ENCODE measurements around the gene CKAP5. TPM values are rescaled to one million over a fixed set of nuclear protein-coding genes. Genes with fewer than 3 reads are reported as not detected.
"Not testable (repeated sequence)": the region's sequence is repeated elsewhere in the genome, so short reads cannot be mapped to it uniquely, and the experiment has no call there.

CKAP5 gene
- total RNA-seq, 2 donors from 2014 or later = 33.7 to 39.8 TPM

DNA sequence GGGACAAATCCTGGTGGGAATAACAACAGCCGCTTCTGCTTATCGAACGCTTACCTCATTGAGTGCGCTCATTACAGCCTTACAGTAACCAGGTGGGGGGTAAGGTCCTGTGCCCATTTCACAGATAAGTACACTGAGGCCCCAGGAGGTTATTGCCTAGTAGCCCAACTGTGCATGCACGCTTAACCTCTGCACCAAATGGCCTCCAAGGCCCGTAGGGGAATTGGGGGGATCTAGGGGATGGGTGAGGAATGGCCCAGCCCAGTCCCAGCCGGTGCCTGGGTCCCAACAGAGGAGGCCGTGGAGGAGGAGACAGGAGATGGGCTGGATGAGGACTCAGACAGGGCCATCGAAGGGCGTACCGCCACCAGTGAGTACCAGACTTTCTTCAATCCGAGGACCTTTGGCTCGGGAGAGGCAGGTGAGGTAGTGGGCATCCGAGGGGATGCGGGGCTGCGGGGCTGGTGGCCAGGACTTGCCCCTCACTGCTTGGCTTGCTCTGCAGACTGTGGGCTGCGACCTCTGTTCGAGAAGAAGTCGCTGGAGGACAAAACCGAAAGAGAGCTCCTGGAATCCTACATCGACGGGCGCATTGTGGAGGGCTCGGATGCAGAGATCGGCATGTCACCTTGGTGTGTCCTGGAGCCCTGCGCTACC lies 119.7 kb downstream of the CKAP5 start:
- no peaks in the 10 kb centered on the region for H3K9me3 ChIP-seq (ENCODE audit: control insufficient read depth, low read length, poor library complexity, severe bottlenecking)
- Mint-ChIP-seq H3K36me3 (ENCODE audit: low read depth) (no peaks in the 10 kb centered on the region), H3K4me3 (no peak overlapping the region), H3K4me1 (peaks cover 2% of the 10 kb centered on the region), H3K27ac (no peak overlapping the region), H3K27me3 (no peaks in the 10 kb centered on the region)
- DNase-seq = no peak
- ATAC-seq = no peak

DNA sequence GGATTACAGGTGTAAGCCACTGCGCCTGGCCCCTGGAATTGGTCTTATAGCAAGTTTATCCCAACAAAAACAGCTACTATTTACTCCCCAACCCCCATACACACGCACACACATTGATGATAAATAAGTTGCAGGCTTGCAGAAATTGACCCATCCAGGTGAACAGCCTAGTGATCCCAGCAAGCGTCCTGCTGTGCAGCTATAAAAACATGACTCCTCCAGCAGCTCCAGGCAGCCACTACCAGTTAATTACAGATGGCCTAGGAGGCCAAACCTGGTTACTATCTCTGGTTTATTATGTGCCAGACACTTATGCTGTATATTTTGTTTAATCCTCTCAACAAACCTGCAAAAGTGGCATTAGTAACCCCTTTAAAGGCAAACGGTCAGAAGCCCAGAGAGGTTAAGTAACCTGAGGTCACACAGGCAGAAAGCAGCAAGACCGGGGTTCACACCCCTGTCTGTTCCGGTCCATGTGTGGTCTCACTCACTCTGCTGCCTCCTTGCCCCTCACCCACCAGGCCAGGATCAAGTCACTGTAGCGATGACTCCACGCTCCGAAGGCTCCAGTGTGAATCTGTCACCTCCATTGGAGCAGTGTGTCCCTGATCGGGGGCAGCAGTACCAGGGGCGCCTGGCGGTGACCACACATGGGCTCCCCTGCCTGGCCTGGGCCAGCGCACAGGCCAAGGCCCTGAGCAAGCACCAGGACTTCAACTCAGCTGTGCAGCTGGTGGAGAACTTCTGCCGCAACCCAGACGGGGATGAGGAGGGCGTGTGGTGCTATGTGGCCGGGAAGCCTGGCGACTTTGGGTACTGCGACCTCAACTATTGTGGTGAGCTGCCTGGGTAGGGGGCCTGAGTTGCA lies 120.5 kb downstream of the CKAP5 start:
- Mint-ChIP-seq H3K4me3 (no peak overlapping the region), H3K4me1 (peaks cover 2% of the 10 kb centered on the region), H3K27me3 (no peaks in the 10 kb centered on the region), H3K36me3 (ENCODE audit: low read depth) (no peaks in the 10 kb centered on the region), H3K27ac (no peak overlapping the region)
- no peak for DNase-seq
- ATAC-seq = no peak
- no peaks in the 10 kb centered on the region for H3K9me3 ChIP-seq (ENCODE audit: control insufficient read depth, low read length, poor library complexity, severe bottlenecking)

DNA sequence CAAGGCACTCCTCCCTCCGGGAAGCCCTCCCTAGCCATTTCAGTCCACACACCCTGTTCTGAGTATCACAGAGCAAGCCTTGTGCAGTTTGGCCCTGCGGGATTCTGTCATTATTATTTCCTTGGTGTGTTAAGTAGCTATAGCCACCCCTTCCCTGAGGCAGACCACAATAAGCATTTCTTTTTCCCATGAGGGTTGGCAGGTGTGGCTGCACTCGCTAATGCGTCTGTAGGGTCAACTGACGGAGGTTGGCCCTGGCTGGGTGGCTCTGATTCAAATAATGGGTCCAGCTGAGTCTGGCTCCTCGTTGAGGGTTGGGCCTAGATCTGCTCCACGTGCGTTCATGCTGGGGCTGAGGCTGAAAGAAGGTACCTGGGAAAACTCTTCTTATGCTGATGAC lies 122.0 kb downstream of the CKAP5 start:
- Mint-ChIP-seq H3K4me1 (no peaks in the 10 kb centered on the region), H3K4me3 (no peak overlapping the region), H3K27ac (no peak overlapping the region), H3K36me3 (ENCODE audit: low read depth) (no peaks in the 10 kb centered on the region), H3K27me3 (no peaks in the 10 kb centered on the region)
- H3K9me3 ChIP-seq (ENCODE audit: control insufficient read depth, low read length, poor library complexity, severe bottlenecking) = no peaks in the 10 kb centered on the region
- ATAC-seq = no peak
- no peak for DNase-seq

DNA sequence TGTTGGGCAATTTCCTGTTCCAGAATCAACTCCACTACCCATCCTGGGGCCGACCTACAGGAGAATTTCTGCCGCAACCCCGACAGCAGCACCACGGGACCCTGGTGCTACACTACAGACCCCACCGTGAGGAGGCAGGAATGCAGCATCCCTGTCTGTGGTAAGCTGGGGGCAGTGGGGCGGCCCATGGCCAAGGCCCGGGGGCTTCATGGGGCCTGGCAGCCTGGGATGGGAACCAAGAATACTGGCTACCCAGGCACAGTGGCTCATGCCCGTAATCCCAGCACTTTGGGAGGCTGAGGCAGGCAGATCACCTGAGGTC lies 122.8 kb downstream of the CKAP5 start:
- no peaks in the 10 kb centered on the region for H3K9me3 ChIP-seq (ENCODE audit: control insufficient read depth, low read length, poor library complexity, severe bottlenecking)
- Mint-ChIP-seq H3K27ac (no peak overlapping the region), H3K4me1 (peaks cover 3% of the 10 kb centered on the region), H3K36me3 (ENCODE audit: low read depth) (no peaks in the 10 kb centered on the region), H3K4me3 (no peak overlapping the region), H3K27me3 (no peaks in the 10 kb centered on the region)
- ATAC-seq (no peak), DNase-seq (no peak)

DNA sequence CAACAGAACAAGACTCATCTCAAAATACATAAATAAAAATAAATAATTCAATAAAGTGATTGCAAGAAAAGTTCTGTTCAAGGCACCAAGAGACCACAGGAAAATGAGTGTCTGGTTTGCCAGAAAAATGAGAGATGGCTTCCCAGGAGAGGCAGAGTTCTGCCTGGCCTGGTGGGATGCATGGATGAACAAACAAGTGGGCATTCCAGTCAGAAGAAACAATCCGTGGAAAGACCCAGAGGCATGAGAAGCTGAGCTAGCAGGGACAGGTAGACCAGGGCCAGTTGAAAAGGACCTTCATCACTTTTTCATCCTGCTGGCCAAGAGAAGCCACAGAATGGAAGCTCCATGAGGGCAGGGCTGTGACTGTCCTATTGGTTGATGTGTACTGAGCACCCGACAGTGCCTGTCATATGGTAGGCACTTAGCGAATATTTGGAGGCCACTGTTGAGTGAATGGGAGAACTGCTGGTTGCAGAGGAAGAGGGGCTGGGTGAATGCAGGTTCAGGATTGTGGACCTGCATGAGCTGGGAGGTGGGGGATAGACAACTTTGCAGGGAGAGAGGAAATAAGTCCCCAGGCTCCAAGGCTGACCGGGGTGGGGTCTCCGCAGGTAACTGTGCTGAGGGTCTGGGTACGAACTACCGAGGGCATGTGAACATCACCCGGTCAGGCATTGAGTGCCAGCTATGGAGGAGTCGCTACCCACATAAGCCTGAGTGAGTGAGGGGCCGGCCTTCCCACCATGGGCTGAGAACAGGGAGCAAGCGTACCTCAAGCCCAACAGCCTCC lies 123.3 kb downstream of the CKAP5 start:
- H3K36me3 Mint-ChIP-seq (ENCODE audit: low read depth) = no peaks in the 10 kb centered on the region
- H3K27me3 Mint-ChIP-seq = no peaks in the 10 kb centered on the region
- H3K4me1 Mint-ChIP-seq = peaks cover 5% of the 10 kb centered on the region
- DNase-seq (no peak), ATAC-seq (no peak)
- no peaks in the 10 kb centered on the region for H3K9me3 ChIP-seq (ENCODE audit: control insufficient read depth, low read length, poor library complexity, severe bottlenecking)
- H3K27ac Mint-ChIP-seq = no peak overlapping the region
- H3K4me3 Mint-ChIP-seq = no peak overlapping the region

DNA sequence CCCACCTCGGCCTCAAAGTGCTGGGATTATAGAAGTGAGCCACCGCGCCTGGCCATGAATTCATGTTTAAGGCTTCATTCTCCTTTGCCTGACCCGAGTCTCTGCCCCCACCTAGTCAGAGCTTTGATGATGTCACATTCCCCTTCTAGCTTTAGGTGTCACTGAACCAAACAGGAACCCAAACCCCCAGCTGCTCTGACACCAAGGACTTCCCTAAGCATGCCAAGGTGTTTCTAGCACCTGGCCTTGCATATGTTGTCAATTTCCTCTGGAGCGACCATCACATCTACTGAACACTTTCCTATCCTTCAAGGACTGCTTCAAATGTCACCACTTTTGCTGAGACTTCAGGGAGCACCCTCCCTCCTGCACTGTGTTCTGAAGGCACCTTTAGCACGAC lies 124.8 kb downstream of the CKAP5 start:
- Mint-ChIP-seq H3K27ac (no peak overlapping the region), H3K27me3 (no peaks in the 10 kb centered on the region), H3K36me3 (ENCODE audit: low read depth) (no peaks in the 10 kb centered on the region), H3K4me3 (no peak overlapping the region), H3K4me1 (peaks cover 5% of the 10 kb centered on the region)
- ATAC-seq (no peak), DNase-seq (no peak)
- no peaks in the 10 kb centered on the region for H3K9me3 ChIP-seq (ENCODE audit: control insufficient read depth, low read length, poor library complexity, severe bottlenecking)

DNA sequence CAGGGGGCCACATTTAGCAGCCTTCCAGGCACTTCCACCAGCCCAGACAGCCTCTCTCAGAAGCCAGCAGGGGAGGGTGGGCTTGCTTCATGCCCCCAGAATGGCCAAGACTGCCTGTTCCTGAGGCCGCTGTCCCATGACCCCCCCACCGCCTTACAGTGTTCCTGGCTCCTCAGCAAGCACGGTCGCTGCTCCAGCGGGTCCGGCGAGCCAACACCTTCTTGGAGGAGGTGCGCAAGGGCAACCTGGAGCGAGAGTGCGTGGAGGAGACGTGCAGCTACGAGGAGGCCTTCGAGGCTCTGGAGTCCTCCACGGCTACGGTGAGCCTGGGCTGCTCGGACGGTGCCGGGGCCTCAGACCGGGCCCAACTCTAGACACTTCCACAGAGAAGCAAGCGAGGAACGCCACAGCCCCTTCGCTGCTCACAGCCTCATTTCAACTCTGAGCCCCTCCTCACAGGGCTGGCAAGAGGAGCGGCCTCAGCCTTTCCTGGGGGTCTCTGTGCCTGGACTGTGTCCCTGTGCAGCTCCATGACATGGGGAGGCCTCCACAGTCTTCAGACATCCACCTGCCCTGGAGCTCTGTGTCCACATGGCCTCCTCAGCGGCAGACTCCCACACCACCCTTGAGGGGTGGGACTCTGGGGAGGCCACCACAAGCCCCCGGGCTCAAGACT lies 126.4 kb downstream of the CKAP5 start:
- H3K36me3 Mint-ChIP-seq (ENCODE audit: low read depth) = no peaks in the 10 kb centered on the region
- no peak overlapping the region for H3K4me3 Mint-ChIP-seq
- no peak overlapping the region for H3K27ac Mint-ChIP-seq
- DNase-seq (no peak), ATAC-seq (no peak)
- no peaks in the 10 kb centered on the region for H3K9me3 ChIP-seq (ENCODE audit: control insufficient read depth, low read length, poor library complexity, severe bottlenecking)
- no peaks in the 10 kb centered on the region for H3K27me3 Mint-ChIP-seq
- peaks cover 5% of the 10 kb centered on the region for H3K4me1 Mint-ChIP-seq

DNA sequence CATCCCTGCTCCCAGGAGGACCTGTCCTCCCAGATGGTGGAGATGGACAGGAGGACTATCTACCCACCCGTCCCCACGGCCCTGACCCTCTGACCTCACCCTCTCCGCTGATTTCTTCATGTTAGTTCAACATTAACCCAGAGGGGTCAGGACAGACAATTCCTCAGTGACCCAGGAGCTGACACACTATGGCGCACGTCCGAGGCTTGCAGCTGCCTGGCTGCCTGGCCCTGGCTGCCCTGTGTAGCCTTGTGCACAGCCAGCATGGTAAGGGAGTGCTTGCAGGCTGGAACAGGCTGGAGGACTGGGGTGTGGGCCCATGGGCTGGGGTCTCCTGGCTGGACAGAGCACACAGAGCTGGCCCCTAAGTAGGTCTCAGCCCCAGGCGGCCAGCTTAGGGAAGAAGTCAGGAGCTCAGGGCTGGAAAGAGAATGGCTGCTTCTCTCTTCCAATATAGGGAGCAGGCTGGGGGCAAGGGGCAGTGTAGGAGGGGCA lies 127.0 kb downstream of the CKAP5 start, which contains the start of gene F2:
TSS of gene F2 (plus strand) at position 166 of the 495 bp plus-strand sequence. CDS start at position 189, 23 bp downstream.
- Mint-ChIP-seq H3K27me3 (no peaks in the 10 kb centered on the region), H3K36me3 (ENCODE audit: low read depth) (no peaks in the 10 kb centered on the region), H3K4me1 (peaks cover 5% of the 10 kb centered on the region), H3K4me3 (no peak within 1 kb of the TSS), H3K27ac (no peak within 1 kb of the TSS)
- ATAC-seq (no peak), DNase-seq (no peak)
- no peaks in the 10 kb centered on the region for H3K9me3 ChIP-seq (ENCODE audit: control insufficient read depth, low read length, poor library complexity, severe bottlenecking)

DNA sequence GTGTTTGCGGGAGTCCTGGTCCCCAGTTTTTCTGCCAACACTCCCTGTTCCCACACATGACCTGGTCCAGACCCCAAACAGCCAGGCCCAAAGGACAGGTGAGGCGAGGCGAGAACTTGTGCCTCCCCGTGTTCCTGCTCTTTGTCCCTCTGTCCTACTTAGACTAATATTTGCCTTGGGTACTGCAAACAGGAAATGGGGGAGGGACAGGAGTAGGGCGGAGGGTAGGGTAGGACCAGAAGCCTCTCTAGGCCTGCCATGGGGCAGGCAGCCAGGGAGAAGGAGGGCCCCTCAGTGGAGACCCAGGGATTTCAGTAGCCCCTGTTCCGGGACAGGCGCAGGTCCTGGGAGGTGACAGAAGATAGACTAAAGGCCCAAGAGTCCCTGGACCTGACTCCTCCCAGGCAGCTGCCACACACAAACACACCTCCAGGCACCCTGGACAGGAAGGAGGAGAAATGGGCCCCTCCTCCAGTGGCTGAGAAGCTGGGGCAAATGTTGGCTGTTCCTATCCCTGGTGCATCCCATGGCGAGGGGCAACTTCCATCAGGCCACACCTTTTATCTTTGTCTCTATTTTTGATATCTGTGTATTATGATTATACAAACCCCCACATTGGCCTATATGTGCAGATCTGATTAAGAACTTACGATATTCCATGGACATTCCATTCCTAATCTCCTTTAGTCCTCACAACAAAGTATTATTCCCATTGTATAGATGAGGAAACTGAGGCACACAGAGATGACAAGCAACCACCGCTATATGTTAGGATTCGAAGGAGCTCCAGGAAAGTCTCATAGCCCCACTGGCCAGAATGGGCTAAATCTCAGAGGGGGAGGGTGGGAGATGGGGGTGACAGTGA lies 127.7 kb downstream of the CKAP5 start:
- peak; percentile 28 for ATAC-seq
- H3K27ac Mint-ChIP-seq = no peak overlapping the region

DNA sequence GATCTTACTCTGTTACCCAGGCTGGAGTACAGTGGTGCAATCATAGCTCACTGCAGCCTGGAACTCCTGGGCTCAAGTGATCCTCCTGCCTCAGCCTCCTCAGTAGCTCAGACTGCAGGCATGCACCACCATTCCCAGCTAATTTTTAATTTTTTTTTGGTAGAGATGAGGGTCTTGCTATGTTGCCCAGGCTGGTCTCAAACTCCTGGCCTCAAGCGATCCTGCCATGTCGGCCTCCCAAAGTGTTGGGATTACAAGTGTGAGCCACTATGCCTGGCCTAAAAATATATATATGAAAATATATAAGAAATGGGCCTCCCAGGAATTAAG lies 128.3 kb downstream of the CKAP5 start:
- DNase-seq; H3K9me3 ChIP-seq (ENCODE audit: control insufficient read depth, low read length, poor library complexity, severe bottlenecking); H3K36me3 Mint-ChIP-seq (ENCODE audit: low read depth); H3K4me1 Mint-ChIP-seq; H3K27ac Mint-ChIP-seq; H3K27me3 Mint-ChIP-seq; H3K4me3 Mint-ChIP-seq; ATAC-seq: not testable (repeated sequence)

More for the DNA sequence above, 127.7 kb downstream of the CKAP5 start:
- H3K36me3 Mint-ChIP-seq (ENCODE audit: low read depth) = no peaks in the 10 kb centered on the region
- no peak for DNase-seq
- no peaks in the 10 kb centered on the region for H3K9me3 ChIP-seq (ENCODE audit: control insufficient read depth, low read length, poor library complexity, severe bottlenecking)
- no peak overlapping the region for H3K4me3 Mint-ChIP-seq
- H3K4me1 Mint-ChIP-seq = peaks cover 5% of the 10 kb centered on the region
- H3K27me3 Mint-ChIP-seq = no peaks in the 10 kb centered on the region

DNA sequence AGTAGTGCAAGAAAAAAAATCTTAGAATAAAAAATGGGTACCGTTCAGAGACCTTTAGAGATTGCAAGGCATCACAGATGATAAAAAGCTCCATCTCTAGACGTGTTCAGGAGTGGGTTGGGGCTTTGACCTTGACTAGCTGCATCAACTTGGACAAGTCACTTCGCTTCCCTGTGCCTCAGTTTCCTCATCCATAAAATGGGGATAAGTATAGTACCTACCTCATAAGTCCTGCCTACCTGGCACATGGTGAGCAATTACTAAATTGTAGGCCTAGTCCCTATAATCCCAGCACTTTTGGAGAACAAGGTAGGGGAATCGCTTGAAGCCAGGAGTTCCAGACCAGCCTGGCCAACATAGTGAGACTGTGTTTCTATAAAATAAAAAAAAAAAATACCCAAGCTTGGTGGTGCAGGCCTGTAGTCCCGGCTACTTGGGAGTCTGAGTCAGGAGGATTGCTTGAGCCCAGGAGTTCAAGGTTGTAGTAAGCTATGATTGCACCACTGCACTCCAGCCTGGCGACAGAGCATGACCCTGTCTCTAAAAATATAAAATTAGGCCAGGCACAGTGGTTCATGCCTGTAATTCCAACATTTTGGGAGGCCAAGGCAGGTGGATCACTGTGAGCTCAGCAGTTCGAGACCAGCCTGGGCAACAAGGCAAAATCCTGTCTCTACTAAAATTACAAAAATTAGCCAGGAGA lies 133.1 kb downstream of the CKAP5 start:
- no peaks in the 10 kb centered on the region for H3K9me3 ChIP-seq (ENCODE audit: control insufficient read depth, low read length, poor library complexity, severe bottlenecking)
- no peak overlapping the region for H3K4me3 Mint-ChIP-seq
- DNase-seq = no peak
- ATAC-seq = no peak
- H3K27me3 Mint-ChIP-seq = no peaks in the 10 kb centered on the region
- no peaks in the 10 kb centered on the region for H3K4me1 Mint-ChIP-seq
- H3K36me3 Mint-ChIP-seq (ENCODE audit: low read depth) = no peaks in the 10 kb centered on the region
- no peak overlapping the region for H3K27ac Mint-ChIP-seq

DNA sequence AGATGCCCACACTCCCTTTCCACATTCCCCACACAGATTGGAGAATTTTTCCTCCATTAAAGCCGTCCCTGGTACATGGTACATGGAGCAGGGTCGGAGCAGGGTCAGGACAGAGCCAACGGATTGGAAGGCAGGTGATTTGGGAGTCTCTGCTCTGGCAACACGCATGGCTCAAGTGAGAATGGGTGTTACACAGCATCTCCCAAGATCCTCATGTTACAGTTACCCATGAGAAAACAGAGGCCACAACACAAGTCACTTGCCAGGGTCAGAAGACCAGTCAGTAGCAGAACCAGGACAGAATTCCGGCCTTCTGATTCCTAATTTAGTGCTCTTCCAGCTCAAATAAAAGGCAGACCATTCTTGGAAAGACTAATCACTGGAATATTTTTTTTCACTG lies 134.8 kb downstream of the CKAP5 start:
- ATAC-seq = no peak
- Mint-ChIP-seq H3K27ac (no peak overlapping the region), H3K4me3 (no peak overlapping the region)

More for the DNA sequence above, 134.8 kb downstream of the CKAP5 start:
- H3K9me3 ChIP-seq (ENCODE audit: control insufficient read depth, low read length, poor library complexity, severe bottlenecking) = no peaks in the 10 kb centered on the region
- Mint-ChIP-seq H3K4me1 (peaks cover 7% of the 10 kb centered on the region), H3K36me3 (ENCODE audit: low read depth) (no peaks in the 10 kb centered on the region), H3K27me3 (no peaks in the 10 kb centered on the region)
- no peak for DNase-seq
